IMR-90 (cell line): Measurements from ENCODE around the gene DIAPH1. TPM values are rescaled to one million over a fixed set of nuclear protein-coding genes. Genes with fewer than 3 reads are reported as not detected.

Source experiments
- ATAC-seq: fragments of 200-7000 bp; cut with Tn5 transposase; 2 replicates; pipeline ENCODE4 v1.9.1; 2020; ENCODE audit warnings: low read depth, mild to moderate bottlenecking, moderate library complexity
- BruUV-seq: library from RNA; stranded (reverse); fragments of 400-500 nt; replicated peaks from 2 replicates; lab custom pipeline; 2021; lab: Mats Ljungman, UMichigan
- CTCF ChIA-PET: fragments of 300-600 bp; formaldehyde crosslinking; extraction: SDS; loops from one replicate; lab custom pipeline; 2021; ENCODE audit warnings: antibody characterized with exemption; lab: Yijun Ruan, JAX
- POLR2A ChIA-PET: fragments of 300-600 bp; sonication (Branson Sonifier 250); formaldehyde crosslinking; loops from one replicate; lab custom pipeline; 2022; ENCODE audit warnings: antibody characterized with exemption; ENCODE audit not compliant: unreplicated experiment; lab: Charles Lee
- DNase-seq: peaks from one replicate; pipeline ENCODE4 v3.0.0; 2013
- H2AFZ ChIP-seq: replicated peaks from 2 replicates; pipeline ENCODE3; 2013; ENCODE audit warnings: low read length, mild to moderate bottlenecking; ENCODE audit not compliant: poor library complexity
- H2AK5ac ChIP-seq: 2 replicates; pipeline ENCODE4 v1.6.1; 2013; ENCODE audit warnings: low read depth, low read length, inconsistent platforms
- H2AK9ac ChIP-seq: replicated peaks from 2 replicates; pipeline ENCODE3; 2013; ENCODE audit warnings: mild to moderate bottlenecking, low read depth, low read length, moderate library complexity; ENCODE audit not compliant: poor library complexity
- H2BK120ac ChIP-seq: 2 replicates; pipeline ENCODE4 v1.6.1; 2013; ENCODE audit warnings: low read depth, low read length, inconsistent platforms
- H2BK15ac ChIP-seq: 3 replicates; pipeline ENCODE4 v1.6.1; 2013; ENCODE audit warnings: low read depth, low read length, inconsistent platforms
- H2BK20ac ChIP-seq: 2 replicates; pipeline ENCODE4 v1.6.1; 2013; ENCODE audit warnings: low read depth, mild to moderate bottlenecking, inconsistent platforms, low read length, moderate library complexity
- H2BK5ac ChIP-seq: 2 replicates; pipeline ENCODE4 v1.6.1; 2013; ENCODE audit warnings: mild to moderate bottlenecking, low read depth, low read length, inconsistent platforms; ENCODE audit not compliant: poor library complexity, severe bottlenecking
- H3K14ac ChIP-seq: replicated peaks from 2 replicates; pipeline ENCODE4 v1.6.1; 2013; ENCODE audit warnings: low read depth, low read length, inconsistent platforms
- H3K18ac ChIP-seq: 2 replicates; pipeline ENCODE4 v1.6.1; 2013; ENCODE audit warnings: low read depth, low read length, control low read depth
- H3K23ac ChIP-seq: 2 replicates; pipeline ENCODE4 v1.6.1; 2013; ENCODE audit warnings: low read depth, low read length, inconsistent platforms
- H3K27ac ChIP-seq: 2 replicates; pipeline ENCODE4 v1.5.1; 2013; ENCODE audit warnings: mild to moderate bottlenecking, control low read depth, low read length; ENCODE audit not compliant: insufficient read depth
- H3K27me3 ChIP-seq: 2 replicates; pipeline ENCODE4 v1.6.1; 2013; ENCODE audit warnings: low read length; ENCODE audit not compliant: control insufficient read depth, insufficient read depth
- H3K36me3 ChIP-seq: 2 replicates; pipeline ENCODE4 v1.6.1; 2013; ENCODE audit warnings: low read length, mixed read lengths; ENCODE audit not compliant: control insufficient read depth, insufficient read depth
- H3K4ac ChIP-seq: 2 replicates; pipeline ENCODE4 v1.6.1; 2013; ENCODE audit warnings: low read depth, low read length, inconsistent platforms
- H3K4me1 ChIP-seq: 2 replicates; pipeline ENCODE4 v1.6.1; 2013; ENCODE audit warnings: low read length, mixed read lengths; ENCODE audit not compliant: control insufficient read depth, insufficient read depth
- H3K4me2 ChIP-seq: 2 replicates; pipeline ENCODE4 v1.6.1; 2013; ENCODE audit warnings: low read depth, mild to moderate bottlenecking, control low read depth, low read length, moderate library complexity
- H3K4me3 ChIP-seq: 2 replicates; pipeline ENCODE4 v1.5.1; 2013; ENCODE audit warnings: low read depth, mild to moderate bottlenecking, control low read depth, low read length, moderate library complexity; ENCODE audit not compliant: insufficient read depth
- H3K56ac ChIP-seq: 2 replicates; pipeline ENCODE4 v1.6.1; 2013; ENCODE audit warnings: low read length, inconsistent platforms; ENCODE audit not compliant: insufficient read depth; ENCODE audit errors: extremely low read depth
- H3K79me1 ChIP-seq, 2 experiments: 2 replicates each; pipeline ENCODE4 v1.6.1; 2013; ENCODE audit warnings: low read length in 2 of 2, inconsistent platforms in 1 of 2, low read depth in 1 of 2
- H3K9ac ChIP-seq: 2 replicates; pipeline ENCODE4 v1.6.1; 2013; ENCODE audit warnings: low read depth, low read length, control low read depth
- H3K9me1 ChIP-seq: 2 replicates; pipeline ENCODE4 v1.6.1; 2013; ENCODE audit warnings: low read length, inconsistent platforms; ENCODE audit not compliant: insufficient read depth
- H3K9me3 ChIP-seq: 2 replicates; pipeline ENCODE4 v1.6.1; 2013; ENCODE audit warnings: low read length; ENCODE audit not compliant: control insufficient read depth, insufficient read depth
- H4K20me1 ChIP-seq: 2 replicates; pipeline ENCODE4 v1.6.1; 2013; ENCODE audit warnings: low read length, inconsistent platforms; ENCODE audit not compliant: insufficient read depth
- H4K5ac ChIP-seq: 2 replicates; pipeline ENCODE4 v1.6.1; 2013; ENCODE audit warnings: mild to moderate bottlenecking, low read depth, low read length, control low read depth
- H4K8ac ChIP-seq, 2 experiments: 2 replicates each; pipeline ENCODE4 v1.6.1; 2013; ENCODE audit warnings: low read depth in 2 of 2, low read length in 2 of 2, control low read depth in 1 of 2, inconsistent platforms in 1 of 2
- H4K91ac ChIP-seq: 2 replicates; pipeline ENCODE4 v1.6.1; 2013; ENCODE audit warnings: low read depth, low read length, inconsistent platforms; ENCODE audit not compliant: insufficient read depth
- CEBPB ChIP-seq: IDR thresholded peaks from 2 replicates; pipeline ENCODE4 v1.6.1; 2012; ENCODE audit warnings: low read depth, low read length, improper control_type of control experiment
- CHD1 ChIP-seq: IDR thresholded peaks from 2 replicates; pipeline ENCODE4 v1.6.1; 2012; ENCODE audit warnings: low read depth, low read length, improper control_type of control experiment
- CTCF ChIP-seq: conservative IDR thresholded peaks from 2 replicates; pipeline ENCODE4 v1.5.1; 2012; ENCODE audit warnings: mild to moderate bottlenecking, low read depth, low read length, improper control_type of control experiment
- FOS ChIP-seq: fragments of 150-350 bp; IDR thresholded peaks from 2 replicates; pipeline ENCODE4 v1.6.1; 2016; ENCODE audit warnings: low read depth, low read length
- MAFK ChIP-seq: IDR thresholded peaks from 2 replicates; pipeline ENCODE4 v1.6.1; 2012; ENCODE audit warnings: low read depth, low read length, improper control_type of control experiment
- MAZ ChIP-seq: IDR thresholded peaks from 2 replicates; pipeline ENCODE4 v1.6.1; 2012; ENCODE audit warnings: low read depth, mild to moderate bottlenecking, low read length, improper control_type of control experiment, moderate library complexity, borderline replicate concordance
- MXI1 ChIP-seq: IDR thresholded peaks from 2 replicates; pipeline ENCODE4 v1.6.1; 2012; ENCODE audit warnings: low read depth, mild to moderate bottlenecking, low read length, moderate library complexity, borderline replicate concordance
- NFE2L2 ChIP-seq: fragments of 150-350 bp; IDR thresholded peaks from 2 replicates; pipeline ENCODE4 v1.6.1; 2016; ENCODE audit warnings: low read depth, mild to moderate bottlenecking, low read length
- RCOR1 ChIP-seq: IDR thresholded peaks from 2 replicates; pipeline ENCODE4 v1.6.1; 2012; ENCODE audit warnings: mild to moderate bottlenecking, low read length, improper control_type of control experiment; ENCODE audit not compliant: insufficient replicate concordance
- RFX5 ChIP-seq: IDR thresholded peaks from 2 replicates; pipeline ENCODE4 v1.8.0; 2012; ENCODE audit warnings: low read depth, mild to moderate bottlenecking, low read length, moderate library complexity
- USF2 ChIP-seq: fragments of 150-350 bp; IDR thresholded peaks from 2 replicates; pipeline ENCODE4 v1.6.1; 2017; ENCODE audit warnings: mild to moderate bottlenecking, antibody characterized with exemption, low read length, low read depth
- WGBS, 2 experiments: methylation state at CpG; one replicate each; pipeline versions ENCODE4 v1.1.5 to v1.1.7; 2013; ENCODE audit warnings: missing lambda C conversion rate in 2 of 2; ENCODE audit not compliant: insufficient read length in 1 of 2; ENCODE audit errors: extremely low coverage in 2 of 2; 5-methylcytosine and 5-hydroxymethylcytosine counted together
- dilution Hi-C: fragments of 300-500 bp; cut with HindIII; formaldehyde crosslinking; loops from one replicate; pipeline ENCODE4 v1.14.3; 2018; ENCODE audit warnings: low sequenced_read_pairs; ENCODE audit not compliant: unreplicated experiment
- in situ Hi-C: fragments of 300-500 bp; cut with MboI; formaldehyde crosslinking; loops from 3 replicates; pipeline ENCODE4 v1.14.3; 2019; ENCODE audit warnings: low sequenced_read_pairs, inconsistent platforms, mixed read lengths
- intact Hi-C: fragments of 100-400 bp; cut with micrococcal nuclease; formaldehyde crosslinking; loops from 2 replicates; pipeline ENCODE4 v1.10.0; 2022
- polyA plus RNA-seq, 3 experiments: library from polyadenylated mRNA; depleted of rRNA; stranded (reverse); fragments of >200 nt; gene quantifications; 2 replicates each; pipeline ENCODE4 v1.2.3, GENCODE V29; 2012; ENCODE audit warnings: low replicate concordance in 1 of 3
- total RNA-seq: library from RNA; depleted of rRNA; stranded (reverse); fragments of >200 nt; gene quantifications from 2 replicates; pipeline ENCODE4 v1.2.3, GENCODE V29; 2012
- TF ChIP-seq, protein P1 (sequence below): fragments of 150-350 bp; IDR thresholded peaks from 2 replicates; pipeline ENCODE4 v1.6.1; 2016; ENCODE audit warnings: low read depth, mild to moderate bottlenecking, low read length, moderate library complexity, borderline replicate concordance

DIAPH1 gene
- total and polyA plus RNA-seq, 2 of the 4 experiments (the other 2 are of a cell fraction): 12.0 to 37.4 TPM

DNA sequence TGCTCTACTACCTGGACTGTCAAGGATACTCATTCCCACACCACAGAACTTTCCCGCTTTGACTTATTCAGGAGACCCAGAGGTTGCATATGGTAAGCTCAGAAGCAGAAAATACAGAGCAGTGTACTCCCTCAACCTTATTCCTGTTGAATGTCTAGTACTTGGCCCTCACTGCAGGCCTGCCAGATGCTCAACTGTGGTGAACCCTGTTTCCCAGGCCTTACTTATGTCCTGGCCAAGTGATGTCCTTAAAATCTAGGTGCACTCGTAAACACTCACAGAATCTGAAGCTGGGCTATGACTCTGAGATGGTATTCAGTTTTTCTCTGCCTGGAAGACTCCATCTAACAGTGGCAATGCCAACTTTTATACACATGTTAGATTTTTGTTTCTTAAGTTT is 21.0 kb downstream of the DIAPH1 start:
- no peak overlapping the region for H2AFZ ChIP-seq
- no peak overlapping the region for H4K8ac ChIP-seq
- H4K5ac ChIP-seq: no peak overlapping the region
- H2BK15ac ChIP-seq: no peak overlapping the region
- H3K27ac ChIP-seq: no peak overlapping the region
- no peak overlapping the region for H3K4me3 ChIP-seq
- no peak overlapping the region for H4K91ac ChIP-seq
- in situ Hi-C loops: loop anchor here (25.0 kb wide), 1 partner anchor 911 kb away; the partner anchor contains the start of genes HARS1 and HARS2
- H2BK120ac ChIP-seq: no peak overlapping the region
- H3K36me3 ChIP-seq: no peaks in the 10 kb centered on the region; the same call in 1 of the 2 replicates
- ChIA-PET POLR2A (no interaction called here), CTCF (interaction anchor here (2.5 kb wide), 1 partner anchor 21 kb away, joined by 9 read pairs; the partner anchor contains the start of gene DIAPH1)
- no peak overlapping the region for H3K14ac ChIP-seq
- no TSS peak for BruUV-seq
- dilution Hi-C loops: no loop called here
- no peak overlapping the region for H2BK20ac ChIP-seq
- no peak overlapping the region for H3K9ac ChIP-seq
- H3K9me1 ChIP-seq: no peaks in the 10 kb centered on the region; the same call in 1 of the 2 replicates
- no CpG with 5 or more reads among the region's 2 CpGs for WGBS, 2 experiments
- H2BK5ac ChIP-seq: no peak overlapping the region
- H2AK9ac ChIP-seq: no peak overlapping the region
- no peak overlapping the region for H3K18ac ChIP-seq
- H3K23ac ChIP-seq: peak overlapping the region; percentile 54; the same call in 1 of the 2 replicates
- H2AK5ac ChIP-seq: no peak overlapping the region
- intact Hi-C loops: no loop called here
- no peaks in the 10 kb centered on the region for H4K20me1 ChIP-seq
- TF ChIP-seq RCOR1 (no peak), CHD1 (no peak), FOS (no peak), MAFK (no peak), CTCF (no peak), MAZ (no peak), MXI1 (no peak), USF2 (no peak), RFX5 (no peak), CEBPB (no peak), NFE2L2 (no peak)
- TF ChIP-seq, protein P1, sequence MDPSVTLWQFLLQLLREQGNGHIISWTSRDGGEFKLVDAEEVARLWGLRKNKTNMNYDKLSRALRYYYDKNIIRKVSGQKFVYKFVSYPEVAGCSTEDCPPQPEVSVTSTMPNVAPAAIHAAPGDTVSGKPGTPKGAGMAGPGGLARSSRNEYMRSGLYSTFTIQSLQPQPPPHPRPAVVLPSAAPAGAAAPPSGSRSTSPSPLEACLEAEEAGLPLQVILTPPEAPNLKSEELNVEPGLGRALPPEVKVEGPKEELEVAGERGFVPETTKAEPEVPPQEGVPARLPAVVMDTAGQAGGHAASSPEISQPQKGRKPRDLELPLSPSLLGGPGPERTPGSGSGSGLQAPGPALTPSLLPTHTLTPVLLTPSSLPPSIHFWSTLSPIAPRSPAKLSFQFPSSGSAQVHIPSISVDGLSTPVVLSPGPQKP: no peak
- peaks cover 21 to 45% of the 10 kb centered on the region in 2 experiments for H3K79me1 ChIP-seq
- H3K27me3 ChIP-seq: no peaks in the 10 kb centered on the region
- no peak overlapping the region for H3K4me2 ChIP-seq
- no peak overlapping the region for H3K56ac ChIP-seq
- no peaks in the 10 kb centered on the region for H3K4me1 ChIP-seq
- ATAC-seq (no peak), DNase-seq (no peak)
- no peaks in the 10 kb centered on the region for H3K9me3 ChIP-seq
- no peak overlapping the region for H3K4ac ChIP-seq
